Stimulated activated CD4-positive, alpha-beta T cell treated with anti-CD3 and anti-CD28 coated beads, Interleukin-15, amount 100 ng/mL, for 24 hours (primary cell): ENCODE data around the gene CXCR3.
"Not testable (repeated sequence)": the region's sequence is repeated elsewhere in the genome, so short reads cannot be mapped to it uniquely, and the experiment has no call there.

Experiments used
- DNase-seq: peaks from one replicate; pipeline ENCODE4 v3.0.0-alpha.2; 2020

CXCR3 gene

GRCh38 chrX:71636438-71637252, 18.3 kb upstream of the CXCR3 start:
- no peak for DNase-seq

GRCh38 chrX:71634366-71634765, 16.1 kb upstream of the CXCR3 start:
- no peak for DNase-seq

GRCh38 chrX:71632923-71633657, 14.8 kb upstream of the CXCR3 start:
- DNase-seq: no peak

- DNase-seq: no peak
These were observed 11.2 kb upstream of the CXCR3 start for GRCh38 chrX:71629467-71629866.

- DNase-seq: no peak
These were observed 9.5 kb upstream of the CXCR3 start for GRCh38 chrX:71627588-71628404.

- DNase-seq: no peak
These were observed 8.3 kb upstream of the CXCR3 start for GRCh38 chrX:71626576-71626975.

GRCh38 chrX:71625471-71625870, 7.2 kb upstream of the CXCR3 start:
- no peak for DNase-seq

GRCh38 chrX:71623714-71624113, 5.4 kb upstream of the CXCR3 start:
- DNase-seq: no peak

GRCh38 chrX:71622576-71623450, 4.5 kb upstream of the CXCR3 start:
- DNase-seq: peak; percentile 74

GRCh38 chrX:71622032-71622575, 3.8 kb upstream of the CXCR3 start:
- no peak for DNase-seq

- DNase-seq: no peak
These were observed 3.3 kb upstream of the CXCR3 start for GRCh38 chrX:71621603-71622002.

- no peak for DNase-seq
These were observed 1.7 kb upstream of the CXCR3 start for GRCh38 chrX:71619986-71620385.

- peak; percentile 80 for DNase-seq
These were observed 882 bp upstream of the CXCR3 start for GRCh38 chrX:71619193-71619592.

- no peak for DNase-seq
These were observed 476 bp upstream of the CXCR3 start for GRCh38 chrX:71618787-71619186.

- DNase-seq: no peak
These were observed 569 bp downstream of the CXCR3 start for GRCh38 chrX:71617742-71618141.

GRCh38 chrX:71616672-71617529, 1.4 kb downstream of the CXCR3 start:
- peak; percentile 34 for DNase-seq

GRCh38 chrX:71615954-71616353, 2.4 kb downstream of the CXCR3 start:
- peak; percentile 34 for DNase-seq

- DNase-seq: no peak
These were observed 3.3 kb downstream of the CXCR3 start for GRCh38 chrX:71615056-71615455.

- no peak for DNase-seq
These were observed 6.1 kb downstream of the CXCR3 start for GRCh38 chrX:71612256-71612655.

- DNase-seq: not testable (repeated sequence)
These were observed 6.6 kb downstream of the CXCR3 start for GRCh38 chrX:71611736-71612135.
